OCI-LY7 (cell line): ENCODE data around the gene SLC2A4RG.

Experiments
- EZH2phosphoT487 ChIP-seq: fragments of 200-600 bp; sonication (generic); IDR thresholded peaks from 2 replicates; pipeline ENCODE4 v1.6.1; 2018; ENCODE audit warnings: low read depth, borderline replicate concordance, mild to moderate bottlenecking, mixed run types, antibody characterized with exemption, low read length, moderate library complexity, mixed read lengths
- TF ChIP-seq, protein P1 (sequence below): fragments of 200-600 bp; sonication (generic); conservative IDR thresholded peaks from 2 replicates; pipeline ENCODE4 v1.5.1; 2014; ENCODE audit warnings: mild to moderate bottlenecking, antibody characterized with exemption, low read length, moderate library complexity, mixed read lengths

DNA sequence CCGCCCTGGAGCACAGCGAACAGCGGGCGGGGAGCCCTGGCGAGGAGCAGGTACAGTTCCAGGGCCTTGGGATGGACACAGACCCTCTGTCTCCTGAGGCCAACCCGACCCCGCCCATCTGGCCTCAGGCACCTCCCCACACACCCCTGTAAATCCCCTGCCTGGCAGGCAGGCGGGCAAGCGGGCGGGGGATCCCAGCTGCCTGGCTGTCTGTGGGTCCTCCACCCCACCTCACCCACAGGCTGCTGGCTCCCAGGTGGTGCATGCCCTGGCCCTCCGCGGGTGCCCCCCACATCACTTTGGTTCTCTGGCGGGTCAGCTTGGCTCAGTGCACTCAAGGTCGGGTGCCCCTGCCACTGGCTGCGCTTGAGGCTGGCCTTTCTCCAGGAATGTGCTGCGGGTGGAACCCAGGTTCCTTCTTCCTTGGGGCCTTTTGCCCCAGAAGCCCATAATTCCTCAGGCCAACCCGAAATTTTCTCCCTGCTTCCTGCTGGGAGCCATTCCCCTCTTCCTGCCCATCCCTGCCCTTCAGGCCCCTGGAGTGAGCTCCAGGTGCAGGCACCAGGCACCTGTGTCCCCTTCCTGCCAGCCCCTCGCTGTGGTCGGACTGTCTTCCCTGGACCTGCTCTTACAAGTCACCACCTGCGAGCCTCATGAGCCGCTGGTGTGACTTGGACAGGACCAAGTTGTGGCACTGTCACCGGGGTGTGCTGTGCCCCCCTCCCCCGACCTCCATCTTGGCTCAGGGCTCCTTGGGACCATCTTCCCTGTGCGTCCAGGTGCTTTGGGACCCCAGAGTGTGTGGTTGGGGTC lies 48.5 kb upstream of the SLC2A4RG start:
- TF ChIP-seq, protein P1, sequence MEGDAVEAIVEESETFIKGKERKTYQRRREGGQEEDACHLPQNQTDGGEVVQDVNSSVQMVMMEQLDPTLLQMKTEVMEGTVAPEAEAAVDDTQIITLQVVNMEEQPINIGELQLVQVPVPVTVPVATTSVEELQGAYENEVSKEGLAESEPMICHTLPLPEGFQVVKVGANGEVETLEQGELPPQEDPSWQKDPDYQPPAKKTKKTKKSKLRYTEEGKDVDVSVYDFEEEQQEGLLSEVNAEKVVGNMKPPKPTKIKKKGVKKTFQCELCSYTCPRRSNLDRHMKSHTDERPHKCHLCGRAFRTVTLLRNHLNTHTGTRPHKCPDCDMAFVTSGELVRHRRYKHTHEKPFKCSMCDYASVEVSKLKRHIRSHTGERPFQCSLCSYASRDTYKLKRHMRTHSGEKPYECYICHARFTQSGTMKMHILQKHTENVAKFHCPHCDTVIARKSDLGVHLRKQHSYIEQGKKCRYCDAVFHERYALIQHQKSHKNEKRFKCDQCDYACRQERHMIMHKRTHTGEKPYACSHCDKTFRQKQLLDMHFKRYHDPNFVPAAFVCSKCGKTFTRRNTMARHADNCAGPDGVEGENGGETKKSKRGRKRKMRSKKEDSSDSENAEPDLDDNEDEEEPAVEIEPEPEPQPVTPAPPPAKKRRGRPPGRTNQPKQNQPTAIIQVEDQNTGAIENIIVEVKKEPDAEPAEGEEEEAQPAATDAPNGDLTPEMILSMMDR = no peak
- no peak for TF ChIP-seq EZH2phosphoT487
